NCI-H2171 treated with DMSO at 0.1 percent for 48 hours (cell line): ENCODE measurements around the gene GSN.

Experiments
- DNase-seq: peaks from one replicate; lab custom pipeline; 2025; lab: John Stamatoyannopoulos, UW

Gene GSN

GRCh38 chr9:121353241-121354061, 85.5 kb downstream of the GSN start:
- no peak for DNase-seq

DNA sequence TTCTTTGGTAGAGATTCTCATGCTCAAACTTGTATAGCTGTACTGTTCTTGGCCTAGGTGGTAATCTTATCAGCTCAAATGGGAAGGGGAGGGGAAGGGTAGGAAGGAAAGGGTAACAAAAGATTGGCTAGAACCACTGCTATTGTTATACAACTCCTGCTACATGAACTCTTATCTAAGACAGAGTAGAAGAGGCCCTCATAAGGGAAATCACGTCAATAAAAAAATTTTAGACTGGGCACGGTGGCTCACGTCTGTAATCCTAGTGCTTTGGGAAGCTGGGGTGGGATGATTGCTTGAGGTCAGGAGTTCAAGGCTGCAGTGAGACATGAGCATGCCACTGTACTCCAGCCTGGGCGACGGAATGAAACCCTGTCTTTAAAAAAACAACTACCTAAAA, 86.2 kb downstream of the GSN start:
- no peak for DNase-seq

DNA sequence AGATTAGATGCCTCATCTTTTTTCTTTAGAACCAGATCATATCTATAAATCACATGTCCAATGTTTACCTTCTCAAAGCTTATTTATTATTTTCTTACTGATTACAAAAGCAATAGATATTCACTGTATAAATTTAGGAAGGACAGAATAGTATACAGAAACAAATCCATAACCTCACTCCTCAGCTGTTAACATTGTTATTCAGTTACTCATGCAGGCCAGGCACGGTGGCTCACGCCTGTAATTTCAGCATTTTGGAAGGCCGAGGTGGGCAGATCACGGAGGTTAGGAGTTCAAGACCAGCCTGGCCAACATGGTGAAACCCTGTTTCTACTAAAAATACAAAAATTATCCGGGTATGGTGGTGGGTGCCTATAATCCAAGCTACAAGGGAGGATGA, 86.8 kb downstream of the GSN start:
- DNase-seq = no peak

DNA sequence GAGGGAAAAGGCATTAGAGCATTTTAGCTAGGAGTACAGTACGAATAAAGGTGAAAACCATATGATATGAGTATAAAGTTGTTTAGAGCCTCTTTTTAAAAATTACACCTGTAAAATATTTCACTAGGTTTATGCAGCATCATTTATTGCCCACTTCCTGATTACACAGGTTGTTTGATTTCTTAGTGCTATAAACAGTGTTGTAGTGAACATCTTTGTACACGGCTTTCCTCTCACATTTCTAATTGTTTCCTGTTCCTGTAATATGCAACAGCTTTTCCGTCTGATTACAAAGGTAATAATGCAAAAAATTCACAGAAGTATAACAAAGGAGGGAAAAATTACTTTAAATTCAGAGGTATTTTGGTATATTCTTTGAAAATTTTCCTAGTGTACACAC, 89.0 kb downstream of the GSN start:
- no peak for DNase-seq

DNA sequence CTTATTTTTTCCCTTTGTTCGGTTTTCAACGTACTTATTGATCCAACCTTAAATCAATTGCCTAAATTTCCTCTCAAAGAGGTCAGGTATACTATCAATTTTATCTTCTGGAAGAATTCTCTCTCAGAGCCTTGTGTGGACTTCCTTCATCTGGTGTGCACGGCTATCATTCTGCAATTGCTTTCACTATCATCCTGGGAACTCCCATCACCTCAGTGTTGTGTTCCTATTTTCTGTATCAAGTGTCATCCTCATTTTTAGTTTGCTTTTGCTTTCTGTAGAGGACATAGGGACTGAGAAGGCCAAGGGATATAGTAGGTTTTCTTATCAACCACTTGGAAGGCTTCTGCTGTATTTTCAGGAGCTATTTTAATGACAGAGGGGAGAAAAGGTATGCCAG, 90.8 kb downstream of the GSN start:
- DNase-seq = no peak

DNA sequence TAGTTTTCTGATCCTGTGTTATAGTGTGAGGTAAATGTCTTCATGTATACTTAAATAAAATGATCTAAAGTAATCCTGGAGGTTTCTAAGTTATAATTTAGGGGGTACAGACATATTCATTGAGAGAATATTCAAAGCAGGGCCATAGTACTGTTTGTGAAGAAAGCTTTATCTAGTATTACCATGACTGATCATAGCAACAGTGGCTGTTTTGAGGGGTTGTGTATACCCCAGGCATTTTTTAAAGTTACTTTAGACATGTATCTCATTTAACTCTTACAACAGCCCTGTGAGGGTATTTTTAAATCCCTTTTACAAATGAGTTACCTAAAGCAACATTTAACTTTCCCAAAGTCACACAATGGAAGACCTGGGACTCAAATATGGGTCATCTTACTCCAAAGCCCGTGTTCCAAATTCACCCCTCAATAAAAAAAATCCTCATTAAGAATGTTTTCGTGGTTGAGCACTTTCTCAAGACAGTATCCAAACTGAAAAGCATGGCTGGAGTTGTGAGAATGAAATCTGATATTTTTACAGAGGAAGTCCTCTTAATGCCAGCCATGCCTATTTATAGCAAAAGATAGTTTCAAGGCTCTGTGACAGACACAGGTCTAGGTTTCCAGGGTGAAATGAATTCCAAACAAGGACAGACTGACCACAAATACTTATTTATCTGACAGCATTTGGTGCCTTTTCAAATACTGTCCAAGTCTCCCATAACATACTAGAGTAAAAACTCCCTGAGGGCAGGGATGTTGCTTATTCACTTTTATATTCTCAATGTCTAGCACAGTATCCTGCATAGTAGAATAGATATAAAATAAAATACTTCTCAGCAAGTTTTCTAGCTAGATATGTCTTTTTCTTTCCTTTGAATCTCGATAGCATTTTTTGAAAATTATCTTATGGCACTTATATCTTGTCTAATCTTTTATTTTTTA, 91.7 kb downstream of the GSN start:
- DNase-seq = peak; percentile 21

DNA sequence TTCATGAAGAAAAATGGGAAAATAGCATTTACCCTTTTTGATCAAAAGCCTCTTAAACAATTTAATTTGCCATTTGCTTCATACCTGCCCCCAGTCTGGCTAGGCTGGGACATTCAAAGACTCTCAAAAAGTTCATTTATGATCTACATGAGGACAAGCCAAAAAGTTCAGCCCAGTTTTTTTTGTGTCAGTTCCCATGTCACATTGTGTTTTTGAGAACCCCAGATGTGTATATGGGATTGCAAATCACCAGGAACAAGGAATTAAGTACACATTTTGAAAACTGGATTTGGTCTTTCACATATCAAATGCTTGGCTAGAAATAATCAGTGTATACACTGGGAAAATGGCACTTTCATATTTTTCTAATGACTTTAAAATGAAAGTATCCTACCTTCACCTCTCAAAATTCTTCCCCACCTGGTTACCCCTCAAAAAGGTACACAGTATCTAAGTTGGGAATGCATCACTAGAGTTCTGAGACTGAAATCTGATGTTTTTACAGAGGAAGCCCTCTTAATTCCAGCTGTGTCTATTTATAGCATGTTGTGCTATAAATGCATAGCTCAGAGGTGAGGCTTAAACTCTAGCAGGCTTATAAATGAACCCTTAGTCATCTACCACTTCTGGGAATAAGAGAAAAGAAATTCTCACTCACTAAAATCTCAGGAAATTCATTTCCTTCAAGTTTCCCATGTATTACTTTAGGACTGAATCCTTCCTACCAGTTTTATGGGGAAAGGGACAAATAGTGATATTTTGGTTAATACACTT, 92.8 kb downstream of the GSN start:
- no peak for DNase-seq

DNA sequence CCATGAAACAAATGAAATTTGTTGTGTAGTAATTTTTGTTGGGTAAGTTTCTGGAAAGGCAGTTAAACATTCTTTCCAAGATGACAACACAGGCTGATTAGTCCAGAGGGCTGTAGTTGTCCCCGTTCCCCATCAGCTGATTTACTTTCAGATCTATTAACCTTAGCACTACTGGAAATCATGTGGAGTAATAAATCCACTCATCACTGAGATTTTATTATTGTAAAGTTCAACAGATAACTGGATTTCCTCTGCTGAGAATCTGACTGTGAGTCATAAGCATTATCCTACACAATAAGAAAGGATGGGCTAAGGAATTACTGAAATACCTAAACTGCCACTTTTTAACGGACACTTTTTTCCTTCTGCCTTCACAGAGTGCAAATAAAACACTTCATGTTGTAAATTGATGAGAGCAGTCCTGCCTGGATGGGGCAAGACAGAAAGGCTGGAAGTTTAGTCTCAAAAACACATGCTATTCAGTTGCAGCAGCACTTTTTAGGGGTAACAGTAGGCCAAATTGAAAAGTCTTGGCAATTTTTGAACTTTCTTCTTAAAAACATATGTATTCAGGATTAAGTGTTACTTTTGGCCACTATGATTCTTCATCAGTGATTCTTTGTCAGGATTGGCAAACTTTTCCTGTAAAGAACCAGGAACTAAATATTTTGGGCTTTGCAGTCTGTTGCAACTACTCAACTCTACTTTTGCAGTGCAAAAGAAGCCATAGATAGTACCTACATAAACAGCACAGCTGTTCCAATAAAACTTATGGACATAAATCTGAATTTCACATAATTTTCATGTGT, 95.1 kb downstream of the GSN start:
- no peak for DNase-seq

DNA sequence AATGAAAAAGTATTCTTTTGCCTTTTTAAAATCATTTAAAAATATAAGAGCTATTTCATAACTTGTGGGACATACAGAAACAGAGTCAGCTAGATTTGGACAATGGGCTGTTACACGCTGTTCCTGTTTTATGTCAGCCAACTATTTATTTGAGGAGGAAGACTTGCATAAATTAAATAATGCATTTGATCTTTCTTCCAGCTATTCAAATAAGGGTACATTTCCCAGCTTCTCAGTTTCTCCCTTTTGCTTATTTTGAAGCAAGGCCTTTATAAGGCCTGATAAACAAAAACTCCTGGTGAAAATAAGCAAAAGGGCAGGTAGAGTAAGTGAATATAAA, 95.6 kb downstream of the GSN start:
- DNase-seq = no peak

GRCh38 chr9:121364077-121364476, 96.1 kb downstream of the GSN start:
- no peak for DNase-seq

DNA sequence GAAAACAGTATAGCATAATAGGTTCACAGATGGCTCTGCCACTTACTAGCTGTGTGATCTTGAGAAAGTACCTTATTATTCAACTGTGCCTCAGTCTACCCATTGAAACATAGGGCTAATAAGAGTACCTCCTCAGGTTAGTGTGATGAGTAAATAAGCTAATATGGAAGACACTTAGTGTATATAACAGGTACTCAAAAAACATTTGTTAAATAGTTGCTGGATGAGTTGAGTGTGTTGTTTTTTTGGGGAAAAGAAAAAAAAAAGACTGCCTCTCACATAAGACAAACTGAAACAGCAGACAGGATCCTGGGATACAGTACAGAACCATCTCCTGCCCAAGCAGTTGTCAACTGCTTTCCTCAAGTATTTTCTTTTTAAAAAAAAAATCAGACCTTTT, 96.9 kb downstream of the GSN start:
- no peak for DNase-seq

GRCh38 chr9:121365564-121365963, 97.6 kb downstream of the GSN start:
- no peak for DNase-seq

- no peak for DNase-seq
Measured at GRCh38 chr9:121366611-121367192, 98.7 kb downstream of the GSN start.

GRCh38 chr9:121367306-121368137, 99.6 kb downstream of the GSN start:
- no peak for DNase-seq

DNA sequence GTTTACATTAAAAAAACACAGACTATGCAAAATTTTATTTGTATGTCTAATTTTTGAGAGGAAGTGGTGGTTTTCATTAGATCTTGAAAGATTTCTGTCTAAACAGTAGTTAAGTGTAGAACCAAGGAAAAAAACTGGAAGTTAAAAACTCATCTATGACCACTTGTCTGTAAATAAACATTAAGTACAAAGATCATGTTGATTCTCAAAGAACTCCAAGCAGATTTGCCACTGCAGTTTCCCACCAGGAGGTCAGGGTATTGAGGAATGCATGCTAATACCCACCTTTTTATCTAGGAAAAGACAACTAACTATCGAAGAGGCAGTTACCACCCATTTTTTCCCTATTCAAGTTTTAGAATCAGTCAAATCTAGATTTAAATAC, 100.2 kb downstream of the GSN start:
- no peak for DNase-seq

- DNase-seq = no peak
Measured at GRCh38 chr9:121368745-121369144, 100.8 kb downstream of the GSN start.

DNA sequence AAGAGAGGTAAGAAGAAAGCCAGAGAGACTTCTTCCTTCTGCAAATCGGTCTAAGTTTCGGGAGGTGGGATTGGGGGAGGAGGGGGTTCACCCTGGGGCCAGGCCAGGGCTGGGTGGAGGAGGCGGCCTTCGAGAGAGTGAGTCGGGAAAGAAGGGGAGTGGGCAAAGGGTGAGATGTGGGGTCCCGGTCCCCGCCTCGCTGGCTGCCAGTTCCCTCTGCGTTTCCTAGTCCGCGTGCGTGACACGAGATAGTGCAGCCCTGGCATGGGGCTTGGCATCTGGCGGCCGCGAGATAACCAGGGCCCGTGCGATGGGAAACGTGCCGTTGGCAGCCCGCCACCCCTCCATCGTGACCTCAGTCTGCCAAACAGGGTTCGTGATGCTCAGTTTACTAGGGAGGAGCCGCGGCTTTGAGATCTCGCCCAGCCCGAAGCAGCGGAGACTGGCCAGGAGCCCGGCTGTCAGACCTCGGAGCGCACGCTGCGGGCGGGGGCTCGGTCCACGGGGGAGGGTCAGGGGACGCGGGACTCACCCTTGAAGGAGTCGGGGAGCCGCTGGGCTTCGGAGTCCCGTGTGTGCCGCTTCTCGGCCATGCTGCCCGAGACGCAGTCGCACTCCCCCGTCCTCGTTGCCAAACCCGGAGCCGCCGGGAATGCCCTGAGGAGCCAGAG, 101.8 kb downstream of the GSN start, which contains the start of gene STOM:
Gene STOM, minus strand, starts transcription at position 656 of the 671 bp plus-strand sequence. Its CDS starts 63 bp downstream, at position 593.
- DNase-seq = no peak

GRCh38 chr9:121371495-121372061, 103.6 kb downstream of the GSN start:
- no peak for DNase-seq
